Stomach smooth muscle (tissue), 2 donors: Measurements from ENCODE around the gene PNMT.

Experiments
- H3K27ac ChIP-seq: one replicate; pipeline ENCODE4 v1.7.0; 2013; ENCODE audit warnings: mild to moderate bottlenecking, low read length, inconsistent platforms
- H3K27me3 ChIP-seq, 2 donors: one replicate each; pipeline ENCODE4 v1.7.0; 2013; ENCODE audit warnings: low read length in 2 of 2; ENCODE audit not compliant: insufficient read depth in 2 of 2, control insufficient read depth in 1 of 2
- H3K36me3 ChIP-seq, 2 donors: one replicate each; pipeline ENCODE4 v1.7.0; 2013; ENCODE audit warnings: low read length in 2 of 2; ENCODE audit not compliant: control insufficient read depth in 2 of 2, insufficient read depth in 2 of 2
- H3K4me1 ChIP-seq: one replicate; pipeline ENCODE4 v1.7.0; 2013; ENCODE audit warnings: low read length; ENCODE audit not compliant: control insufficient read depth, insufficient read depth
- H3K4me3 ChIP-seq, 2 donors: one replicate each; pipeline ENCODE4 v1.7.0; 2013; ENCODE audit warnings: low read length in 2 of 2
- H3K9ac ChIP-seq, 2 donors: one replicate each; pipeline ENCODE4 v1.7.0; 2013; ENCODE audit warnings: low read length in 2 of 2, mild to moderate bottlenecking in 1 of 2
- H3K9me3 ChIP-seq, 2 donors: one replicate each; pipeline ENCODE4 v1.7.0; 2013; ENCODE audit warnings: low read length in 2 of 2; ENCODE audit not compliant: control insufficient read depth in 2 of 2
- donor health status: healthy.
- donor health status: Pancreatic carcinoma.

Gene PNMT

DNA sequence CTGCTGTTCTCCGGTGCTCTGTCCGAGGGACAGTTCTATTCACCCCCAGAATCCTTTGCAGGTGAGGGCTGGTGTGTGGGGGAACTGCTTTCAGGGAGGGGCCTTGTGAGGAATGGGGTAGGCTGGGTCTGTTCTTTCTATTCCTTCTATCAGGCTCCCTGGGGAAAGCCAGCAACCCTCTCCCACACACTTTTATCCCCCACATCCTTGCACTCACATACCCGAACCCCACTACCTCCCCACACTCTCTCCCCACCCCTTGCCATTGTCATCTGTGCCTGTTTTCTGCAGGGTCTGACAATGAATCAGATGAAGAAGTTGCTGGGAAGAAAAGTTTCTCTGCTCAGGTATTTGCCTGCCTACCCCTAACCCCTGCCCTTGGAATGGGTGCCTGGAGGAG is 9.5 kb upstream of the PNMT start:
- H3K4me1 ChIP-seq: peaks cover 4% of the 10 kb centered on the region

DNA sequence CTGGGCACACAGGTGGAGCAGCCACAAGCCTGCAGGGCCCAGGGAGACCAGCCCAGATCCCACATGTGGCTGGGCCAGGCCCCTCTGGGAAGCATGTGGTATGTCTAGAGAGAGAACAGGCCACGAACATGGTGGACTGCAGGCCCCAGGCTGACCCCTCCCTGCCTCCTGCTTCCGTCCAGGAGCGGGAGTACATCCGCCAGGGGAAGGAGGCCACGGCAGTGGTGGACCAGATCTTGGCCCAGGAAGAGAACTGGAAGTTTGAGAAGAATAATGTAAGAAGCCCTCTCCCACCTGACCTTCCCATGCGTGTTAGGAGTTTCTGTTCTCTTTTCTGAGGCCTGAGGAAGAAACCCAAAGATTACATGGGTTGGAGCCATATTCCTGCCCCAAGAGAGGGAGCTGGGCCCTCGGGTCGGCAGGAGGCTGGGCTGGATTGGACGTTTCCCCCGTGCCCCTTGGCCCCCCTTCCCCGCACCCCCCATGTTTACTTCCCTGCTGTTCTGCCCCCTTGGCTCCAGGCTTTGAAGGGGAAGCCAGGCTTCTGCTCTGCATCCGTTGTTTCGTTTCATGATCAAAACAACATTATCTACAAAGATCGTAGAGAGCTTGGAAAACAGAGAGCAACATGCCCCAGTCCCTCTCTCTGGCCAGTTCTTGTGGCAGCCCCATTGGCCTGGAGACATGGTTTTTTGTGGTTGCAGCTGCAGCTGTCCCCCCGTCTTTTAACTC is 8.8 kb upstream of the PNMT start:
- Histone ChIP-seq H3K9me3 (no peaks in the 10 kb centered on the region), H3K4me3 (no peak overlapping the region), H3K27ac (no peak overlapping the region), H3K9ac (no peak overlapping the region), H3K27me3 (no peaks in the 10 kb centered on the region), H3K36me3 (peaks cover 21 to 22% of the 10 kb centered on the region in 2 donors), H3K4me1 (peaks cover 6% of the 10 kb centered on the region)

More for the DNA sequence above, 9.5 kb upstream of the PNMT start:
- Histone ChIP-seq H3K36me3 (peaks cover 21 to 22% of the 10 kb centered on the region in 2 donors), H3K9me3 (no peaks in the 10 kb centered on the region), H3K4me3 (no peak overlapping the region), H3K27ac (no peak overlapping the region), H3K9ac (no peak overlapping the region), H3K27me3 (no peaks in the 10 kb centered on the region)

DNA sequence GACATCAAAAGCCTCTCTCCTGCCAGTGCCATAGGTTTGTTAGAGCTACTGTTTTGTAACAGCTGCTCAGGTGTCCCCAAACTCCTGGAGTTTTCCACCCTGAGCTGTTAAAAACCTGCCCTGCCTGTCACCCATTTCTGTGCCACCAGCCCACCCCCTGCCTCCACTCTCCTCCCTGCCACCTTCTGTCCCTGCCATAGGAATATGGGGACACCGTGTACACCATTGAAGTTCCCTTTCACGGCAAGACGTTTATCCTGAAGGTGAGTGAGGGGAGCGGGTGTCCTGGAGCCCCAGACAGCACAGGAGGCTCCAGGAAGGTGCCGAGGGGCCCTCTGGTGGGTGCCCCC is 8.3 kb upstream of the PNMT start:
- peaks cover 21 to 22% of the 10 kb centered on the region in 2 donors for H3K36me3 ChIP-seq

DNA sequence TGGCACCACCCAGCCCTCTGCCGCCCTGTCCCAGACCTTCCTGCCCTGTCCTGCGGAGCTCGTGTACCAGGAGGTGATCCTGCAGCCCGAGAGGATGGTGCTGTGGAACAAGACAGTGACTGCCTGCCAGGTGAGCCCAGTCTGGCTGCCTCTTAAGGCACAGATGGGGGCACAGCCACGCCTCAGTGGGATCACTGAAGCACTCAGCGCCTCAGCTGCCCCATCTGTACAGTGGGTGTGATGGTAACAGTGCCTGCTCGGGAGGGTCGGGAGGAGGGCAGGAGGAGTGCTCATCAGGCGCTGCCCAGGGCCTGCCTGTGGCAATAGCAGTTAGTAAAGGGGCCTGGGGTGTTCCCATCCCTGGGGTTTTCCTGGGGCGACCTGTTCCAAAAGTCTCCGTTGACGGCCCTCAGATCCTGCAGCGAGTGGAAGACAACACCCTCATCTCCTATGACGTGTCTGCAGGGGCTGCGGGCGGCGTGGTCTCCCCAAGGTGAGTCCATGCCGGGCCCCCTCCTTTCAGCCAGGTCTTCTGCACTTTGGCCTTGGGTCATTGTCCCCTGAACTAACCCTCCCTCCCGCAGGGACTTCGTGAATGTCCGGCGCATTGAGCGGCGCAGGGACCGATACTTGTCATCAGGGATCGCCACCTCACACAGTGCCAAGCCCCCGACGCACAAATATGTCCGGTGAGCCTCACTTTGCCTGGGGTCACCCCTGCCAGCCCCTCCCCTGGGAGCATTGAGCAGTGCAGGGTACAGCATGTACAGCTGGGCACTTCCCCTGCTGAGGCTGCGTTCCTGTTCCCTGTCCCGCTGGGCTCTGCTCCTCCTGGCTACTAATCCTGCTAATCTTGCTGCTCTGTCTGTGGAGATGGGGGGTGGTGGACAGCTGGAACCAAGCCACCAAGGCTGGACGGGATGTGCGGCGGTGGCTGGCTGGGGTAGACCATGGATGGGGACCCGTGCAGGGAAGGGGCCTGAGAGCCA is 7.6 kb upstream of the PNMT start:
- no peaks in the 10 kb centered on the region for H3K9me3 ChIP-seq
- H3K36me3 ChIP-seq: peaks cover 21 to 22% of the 10 kb centered on the region in 2 donors
- peaks cover 10% of the 10 kb centered on the region for H3K4me1 ChIP-seq
- no peak overlapping the region for H3K4me3 ChIP-seq
- H3K27me3 ChIP-seq: peaks cover 1 to 2% of the 10 kb centered on the region in 2 donors
- H3K9ac ChIP-seq: no peak overlapping the region
- no peak overlapping the region for H3K27ac ChIP-seq

More for the DNA sequence above, 8.3 kb upstream of the PNMT start:
- H3K27me3 ChIP-seq: no peaks in the 10 kb centered on the region
- H3K27ac ChIP-seq: no peak overlapping the region
- H3K9ac ChIP-seq: no peak overlapping the region
- peaks cover 8% of the 10 kb centered on the region for H3K4me1 ChIP-seq
- no peak overlapping the region for H3K4me3 ChIP-seq
- no peaks in the 10 kb centered on the region for H3K9me3 ChIP-seq

DNA sequence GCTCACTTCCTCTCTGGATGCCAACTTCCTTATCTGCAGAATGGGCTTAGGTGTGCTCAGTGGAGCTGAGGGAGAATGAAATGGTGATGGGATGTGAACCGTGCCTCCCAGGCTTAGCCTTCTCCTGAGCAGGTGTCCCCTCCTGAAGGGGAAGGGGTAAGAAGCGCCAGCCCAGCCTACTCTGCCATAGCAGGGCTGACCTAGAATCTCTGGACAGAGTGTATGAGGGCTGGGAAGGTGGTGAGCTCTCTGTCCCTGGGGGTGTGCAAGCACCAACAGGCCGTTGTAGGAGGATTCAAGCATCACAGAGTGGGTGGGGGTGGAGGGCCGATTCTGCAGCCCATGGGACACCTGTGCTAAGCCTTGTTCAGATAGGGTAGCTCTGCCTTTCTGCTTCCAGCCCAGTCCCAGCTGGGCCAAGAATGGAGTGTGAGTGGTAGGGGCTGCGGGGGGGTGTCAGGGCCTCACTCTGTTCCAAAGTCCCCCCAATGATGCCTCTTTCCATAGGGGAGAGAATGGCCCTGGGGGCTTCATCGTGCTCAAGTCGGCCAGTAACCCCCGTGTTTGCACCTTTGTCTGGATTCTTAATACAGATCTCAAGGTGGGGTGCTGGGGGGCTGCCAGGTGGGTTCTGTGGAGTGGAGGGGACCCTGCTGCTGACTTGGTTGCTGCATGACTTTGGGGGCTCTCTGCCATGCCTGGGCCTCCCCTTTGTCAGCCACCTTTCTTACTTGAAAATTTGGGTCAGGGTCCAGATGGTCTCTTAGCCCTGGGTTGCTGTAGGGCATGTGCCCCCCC is 6.3 kb upstream of the PNMT start:
- H3K9ac ChIP-seq: no peak overlapping the region
- no peak overlapping the region for H3K27ac ChIP-seq
- H3K4me1 ChIP-seq: peaks cover 19% of the 10 kb centered on the region

DNA sequence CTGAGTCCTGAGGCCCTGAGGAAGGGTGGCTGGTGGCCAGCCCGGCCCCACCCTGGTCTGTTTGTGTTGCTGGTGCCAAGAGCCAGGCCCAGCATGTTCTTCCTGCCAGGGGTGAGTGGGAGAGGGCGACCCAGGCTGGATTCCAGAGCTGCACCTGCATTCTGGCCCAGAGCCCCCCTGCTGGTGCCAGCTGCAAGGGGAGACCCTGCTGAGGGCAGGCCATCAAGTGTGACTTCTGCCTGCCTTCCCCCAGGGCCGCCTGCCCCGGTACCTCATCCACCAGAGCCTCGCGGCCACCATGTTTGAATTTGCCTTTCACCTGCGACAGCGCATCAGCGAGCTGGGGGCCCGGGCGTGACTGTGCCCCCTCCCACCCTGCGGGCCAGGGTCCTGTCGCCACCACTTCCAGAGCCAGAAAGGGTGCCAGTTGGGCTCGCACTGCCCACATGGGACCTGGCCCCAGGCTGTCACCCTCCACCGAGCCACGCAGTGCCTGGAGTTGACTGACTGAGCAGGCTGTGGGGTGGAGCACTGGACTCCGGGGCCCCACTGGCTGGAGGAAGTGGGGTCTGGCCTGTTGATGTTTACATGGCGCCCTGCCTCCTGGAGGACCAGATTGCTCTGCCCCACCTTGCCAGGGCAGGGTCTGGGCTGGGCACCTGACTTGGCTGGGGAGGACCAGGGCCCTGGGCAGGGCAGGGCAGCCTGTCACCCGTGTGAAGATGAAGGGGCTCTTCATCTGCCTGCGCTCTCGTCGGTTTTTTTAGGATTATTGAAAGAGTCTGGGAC is 5.5 kb upstream of the PNMT start:
- Histone ChIP-seq H3K27me3 (peaks cover 16 to 21% of the 10 kb centered on the region in 2 donors), H3K27ac (no peak overlapping the region), H3K9me3 (no peaks in the 10 kb centered on the region), H3K4me3 (no peak overlapping the region), H3K4me1 (peaks cover 20% of the 10 kb centered on the region), H3K36me3 (peaks cover 18 to 21% of the 10 kb centered on the region in 2 donors), H3K9ac (no peak overlapping the region)

More for the DNA sequence above, 6.3 kb upstream of the PNMT start:
- no peaks in the 10 kb centered on the region for H3K9me3 ChIP-seq
- H3K4me3 ChIP-seq: no peak overlapping the region
- peaks cover 21 to 22% of the 10 kb centered on the region in 2 donors for H3K36me3 ChIP-seq
- H3K27me3 ChIP-seq: peaks cover 12 to 13% of the 10 kb centered on the region in 2 donors

DNA sequence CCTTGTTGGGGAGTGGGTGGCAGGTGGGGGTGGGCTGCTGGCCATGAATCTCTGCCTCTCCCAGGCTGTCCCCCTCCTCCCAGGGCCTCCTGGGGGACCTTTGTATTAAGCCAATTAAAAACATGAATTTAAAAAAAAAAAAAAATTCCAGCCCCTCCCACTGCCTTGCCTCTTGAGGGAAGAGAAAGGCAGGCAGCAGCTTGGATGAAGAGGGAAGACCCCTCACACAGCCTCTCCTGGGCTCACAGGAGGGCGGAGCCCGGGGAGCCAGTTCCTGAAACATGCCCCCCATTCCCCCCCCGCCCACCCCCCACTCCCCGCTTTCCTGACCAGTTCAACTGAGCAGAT is 4.9 kb upstream of the PNMT start:
- Histone ChIP-seq H3K36me3 (peaks cover 14 to 17% of the 10 kb centered on the region in 2 donors), H3K9me3 (no peaks in the 10 kb centered on the region), H3K9ac (no peak overlapping the region), H3K4me3 (no peak overlapping the region), H3K27ac (no peak overlapping the region), H3K4me1 (peaks cover 25% of the 10 kb centered on the region), H3K27me3 (peaks cover 16 to 27% of the 10 kb centered on the region in 2 donors)

DNA sequence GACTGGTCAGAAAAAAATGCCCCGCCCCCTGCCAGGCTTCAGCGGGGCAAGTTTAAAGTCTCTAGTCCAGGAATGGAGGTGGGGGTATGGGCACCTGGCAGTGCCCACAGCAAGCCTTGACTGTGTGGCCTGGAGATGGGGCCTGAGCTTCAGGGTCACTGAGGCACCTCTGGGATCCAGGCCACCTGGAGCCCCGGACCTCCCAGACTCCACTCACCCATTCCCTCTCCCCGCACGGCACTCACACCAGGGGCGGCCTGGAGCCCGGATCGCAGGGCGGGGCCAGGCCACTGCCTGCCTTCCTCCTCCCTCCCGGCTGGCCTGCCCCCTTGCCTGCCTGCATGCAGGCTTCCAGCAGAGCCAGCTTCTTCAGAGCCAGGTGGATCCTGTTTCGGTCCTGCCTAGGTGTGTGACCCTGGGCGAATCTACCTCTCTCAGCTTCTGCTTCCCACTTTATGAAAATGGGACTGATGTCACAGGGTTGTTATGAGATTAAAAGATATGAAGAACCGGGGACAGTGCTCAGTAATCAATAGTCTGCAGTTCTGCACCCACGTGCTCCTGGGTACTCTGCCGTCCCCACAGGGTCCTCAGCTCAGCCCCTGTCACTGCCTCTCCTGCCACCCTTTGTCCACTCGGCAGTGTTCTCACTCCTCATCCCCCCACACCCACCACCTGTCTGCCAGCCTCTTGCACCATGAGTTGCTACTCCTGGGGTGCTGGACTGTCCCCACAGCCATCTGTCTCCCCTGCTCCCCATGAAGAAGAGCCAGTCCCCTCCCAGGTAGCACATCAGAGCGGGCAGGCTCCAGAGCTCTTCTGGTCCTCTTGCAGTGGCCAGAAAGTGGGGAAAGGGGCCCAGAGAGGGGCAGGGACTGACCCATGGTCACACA is 4.3 kb upstream of the PNMT start:
- no peaks in the 10 kb centered on the region for H3K9me3 ChIP-seq
- H3K4me3 ChIP-seq: no peak overlapping the region
- H3K27ac ChIP-seq: no peak overlapping the region
- H3K27me3 ChIP-seq: peaks cover 19 to 32% of the 10 kb centered on the region in 2 donors
- H3K36me3 ChIP-seq: peaks cover 9 to 13% of the 10 kb centered on the region in 2 donors
- peaks cover 29% of the 10 kb centered on the region for H3K4me1 ChIP-seq
- no peak overlapping the region for H3K9ac ChIP-seq
